ENCODE measurements around the gene SUN3. TPM values are rescaled to one million over a fixed set of nuclear protein-coding genes. Genes with fewer than 3 reads are reported as not detected.

The SUN3 gene
- total and polyA plus RNA-seq, 10 of the 15 experiments (the other 5 are each of a cell fraction or from before 2014, with no cell fraction given), result 0.29 to 0.48 TPM; not detected in 8

DNA sequence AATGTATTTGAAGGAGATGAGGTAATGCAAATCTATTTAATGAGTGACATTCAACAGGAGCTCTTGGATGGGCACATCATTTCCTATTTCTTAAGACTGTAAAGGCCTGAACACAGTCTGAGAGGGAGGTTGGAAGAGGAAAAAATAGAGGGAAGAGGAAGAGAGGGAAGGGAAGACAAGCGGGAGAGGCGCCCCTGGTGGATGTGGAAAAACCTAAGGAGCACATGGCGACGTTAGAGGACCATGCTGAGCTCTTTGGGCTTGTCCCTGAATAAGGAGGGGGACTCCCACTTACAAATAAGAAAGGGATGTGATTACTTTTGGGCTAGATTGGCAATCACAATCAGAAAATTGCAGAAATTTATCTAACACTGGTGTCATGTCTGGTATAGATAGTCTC lies 19.6 kb downstream of the SUN3 start (continued):
- TF ChIP-seq, protein P1, sequence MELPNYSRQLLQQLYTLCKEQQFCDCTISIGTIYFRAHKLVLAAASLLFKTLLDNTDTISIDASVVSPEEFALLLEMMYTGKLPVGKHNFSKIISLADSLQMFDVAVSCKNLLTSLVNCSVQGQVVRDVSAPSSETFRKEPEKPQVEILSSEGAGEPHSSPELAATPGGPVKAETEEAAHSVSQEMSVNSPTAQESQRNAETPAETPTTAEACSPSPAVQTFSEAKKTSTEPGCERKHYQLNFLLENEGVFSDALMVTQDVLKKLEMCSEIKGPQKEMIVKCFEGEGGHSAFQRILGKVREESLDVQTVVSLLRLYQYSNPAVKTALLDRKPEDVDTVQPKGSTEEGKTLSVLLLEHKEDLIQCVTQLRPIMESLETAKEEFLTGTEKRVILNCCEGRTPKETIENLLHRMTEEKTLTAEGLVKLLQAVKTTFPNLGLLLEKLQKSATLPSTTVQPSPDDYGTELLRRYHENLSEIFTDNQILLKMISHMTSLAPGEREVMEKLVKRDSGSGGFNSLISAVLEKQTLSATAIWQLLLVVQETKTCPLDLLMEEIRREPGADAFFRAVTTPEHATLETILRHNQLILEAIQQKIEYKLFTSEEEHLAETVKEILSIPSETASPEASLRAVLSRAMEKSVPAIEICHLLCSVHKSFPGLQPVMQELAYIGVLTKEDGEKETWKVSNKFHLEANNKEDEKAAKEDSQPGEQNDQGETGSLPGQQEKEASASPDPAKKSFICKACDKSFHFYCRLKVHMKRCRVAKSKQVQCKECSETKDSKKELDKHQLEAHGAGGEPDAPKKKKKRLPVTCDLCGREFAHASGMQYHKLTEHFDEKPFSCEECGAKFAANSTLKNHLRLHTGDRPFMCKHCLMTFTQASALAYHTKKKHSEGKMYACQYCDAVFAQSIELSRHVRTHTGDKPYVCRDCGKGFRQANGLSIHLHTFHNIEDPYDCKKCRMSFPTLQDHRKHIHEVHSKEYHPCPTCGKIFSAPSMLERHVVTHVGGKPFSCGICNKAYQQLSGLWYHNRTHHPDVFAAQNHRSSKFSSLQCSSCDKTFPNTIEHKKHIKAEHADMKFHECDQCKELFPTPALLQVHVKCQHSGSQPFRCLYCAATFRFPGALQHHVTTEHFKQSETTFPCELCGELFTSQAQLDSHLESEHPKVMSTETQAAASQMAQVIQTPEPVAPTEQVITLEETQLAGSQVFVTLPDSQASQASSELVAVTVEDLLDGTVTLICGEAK (IDR thresholded peaks at IDR 0.05; ENCODE audit: borderline replicate concordance), result no peak
- TF ChIP-seq RB1 (IDR thresholded peaks at IDR 0.05; ENCODE audit: borderline replicate concordance) (no peak), SREBF1 (IDR thresholded peaks at IDR 0.05; ENCODE audit: low read length) (no peak), YBX1 (IDR thresholded peaks at IDR 0.05) (no peak), MYB (IDR thresholded peaks at IDR 0.05; ENCODE audit: borderline replicate concordance, low read depth, low read length) (no peak), SP1 (IDR thresholded peaks at IDR 0.05; ENCODE audit: low read depth, low read length) (no peak), GABPA (IDR thresholded peaks at IDR 0.05; ENCODE audit: low read depth) (no peak), HDAC6 (IDR thresholded peaks at IDR 0.05; ENCODE audit: unreplicated experiment) (no peak), SUPT20H (IDR thresholded peaks at IDR 0.05; ENCODE audit: borderline replicate concordance, control insufficient read depth, low read depth, low read length) (no peak), SRF (IDR thresholded peaks at IDR 0.05; ENCODE audit: low read depth in 2 of 2, low read length in 2 of 2) (no peak)

Data from GM12878 (cell line).